ENCODE measurements around the gene HNRNPUL1.

- TF ChIP-seq, protein P1, sequence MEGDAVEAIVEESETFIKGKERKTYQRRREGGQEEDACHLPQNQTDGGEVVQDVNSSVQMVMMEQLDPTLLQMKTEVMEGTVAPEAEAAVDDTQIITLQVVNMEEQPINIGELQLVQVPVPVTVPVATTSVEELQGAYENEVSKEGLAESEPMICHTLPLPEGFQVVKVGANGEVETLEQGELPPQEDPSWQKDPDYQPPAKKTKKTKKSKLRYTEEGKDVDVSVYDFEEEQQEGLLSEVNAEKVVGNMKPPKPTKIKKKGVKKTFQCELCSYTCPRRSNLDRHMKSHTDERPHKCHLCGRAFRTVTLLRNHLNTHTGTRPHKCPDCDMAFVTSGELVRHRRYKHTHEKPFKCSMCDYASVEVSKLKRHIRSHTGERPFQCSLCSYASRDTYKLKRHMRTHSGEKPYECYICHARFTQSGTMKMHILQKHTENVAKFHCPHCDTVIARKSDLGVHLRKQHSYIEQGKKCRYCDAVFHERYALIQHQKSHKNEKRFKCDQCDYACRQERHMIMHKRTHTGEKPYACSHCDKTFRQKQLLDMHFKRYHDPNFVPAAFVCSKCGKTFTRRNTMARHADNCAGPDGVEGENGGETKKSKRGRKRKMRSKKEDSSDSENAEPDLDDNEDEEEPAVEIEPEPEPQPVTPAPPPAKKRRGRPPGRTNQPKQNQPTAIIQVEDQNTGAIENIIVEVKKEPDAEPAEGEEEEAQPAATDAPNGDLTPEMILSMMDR (conservative IDR thresholded peaks at IDR 0.05), result no peak
- no peak for TF ChIP-seq EZH2 (IDR thresholded peaks at IDR 0.05; ENCODE audit: low read depth)
Observed at GRCh38 chr19:41253660-41254059, 10.5 kb upstream of the HNRNPUL1 start.
